Ovary (tissue), 9 donors: ENCODE results near the gene KRT6A. TPM values are rescaled to one million over a fixed set of nuclear protein-coding genes. Genes with fewer than 3 reads are reported as not detected.

ENCODE experiments used
- DNase-seq, 5 donors: peaks; one replicate each; pipeline ENCODE4 v3.0.0-alpha.2; 2019 to 2020
- H3K27ac ChIP-seq, 2 donors: fragments of 200-600 bp; one replicate each; pipeline versions ENCODE4 v1.5.1 to v1.8.0; 2019 to 2022
- H3K27me3 ChIP-seq: fragments of 200-600 bp; one replicate; pipeline ENCODE4 v1.8.0; 2022
- H3K36me3 ChIP-seq: fragments of 200-600 bp; sonication (generic); one replicate; pipeline ENCODE4 v1.5.1; 2019
- H3K4me1 ChIP-seq: one replicate; pipeline ENCODE4 v1.8.1; 2013; ENCODE audit warnings: mild to moderate bottlenecking, moderate library complexity; ENCODE audit not compliant: insufficient read depth
- H3K4me3 ChIP-seq: fragments of 200-600 bp; sonication (generic); one replicate; pipeline ENCODE4 v1.5.1; 2017
- H3K9me3 ChIP-seq, 2 donors: fragments of 200-600 bp in 1 of 2; sonication (generic) in 1 of 2; one replicate each; pipeline versions ENCODE4 v1.5.1 to v1.8.1; 2013 to 2019; ENCODE audit warnings: mild to moderate bottlenecking in 1 of 2, moderate library complexity in 1 of 2
- EP300 ChIP-seq: sonication (generic); formaldehyde crosslinking; IDR thresholded peaks from one replicate; pipeline ENCODE4 v1.6.1; 2017; ENCODE audit warnings: antibody characterized with exemption
- POLR2A ChIP-seq: fragments of 450-650 bp; IDR thresholded peaks from one replicate; pipeline ENCODE4 v1.6.1; 2017; ENCODE audit warnings: antibody characterized with exemption, mild to moderate bottlenecking, moderate library complexity
- WGBS, 3 donors: extraction: QIAGEN DNeasy Blood & Tissue Kit in 1 of 3; methylation state at CpG; one replicate each; pipeline versions ENCODE4 v1.1.5 to v1.1.7; 2013 to 2017; 5-methylcytosine and 5-hydroxymethylcytosine counted together
- intact Hi-C, 4 donors: fragments of 100-400 bp; cut with DNase I; formaldehyde crosslinking; loops; one replicate each; pipeline versions ENCODE4 v1.11.0 to v1.15.1; 2022 to 2023
- polyA plus RNA-seq, 2 donors: library from polyadenylated mRNA; stranded (reverse); fragments of 200-250 nt in 1 of 2; fragments of 350-450 nt in 1 of 2; fragmentation: Illumina TruSeq in 1 of 2; extraction: RNeasy Lipid Tissue Mini Kit (QIAGEN cat#74804) in 1 of 2; gene quantifications; one replicate each; pipeline ENCODE4 v1.2.3, GENCODE V29; 2013 to 2014
- total RNA-seq, 7 donors: library from RNA; depleted of rRNA in 2 of 7; stranded (reverse); fragments of >200 nt in 2 of 7; fragmentation: NEBNext Ultra II Directional in 3 of 7; extraction: Animal tissue kit (Norgen Biotek cat#: 25700) in 3 of 7; gene quantifications; one replicate each; pipeline versions ENCODE4 v1.1.0 to v1.2.4, GENCODE V29; 2016 to 2023
- TF ChIP-seq, protein P1 (sequence below), 3 donors: fragments of 450-650 bp in 2 of 3; fragments of 200-600 bp in 1 of 3; IDR thresholded peaks; one replicate each; pipeline versions ENCODE4 v1.5.1 to v1.8.0; 2016 to 2022; ENCODE audit warnings: antibody characterized with exemption in 3 of 3, mild to moderate bottlenecking in 1 of 3
- donor health status: DM: no; HTN: no; CAD: no; lungs with moderate emphysema.
- donor health status: DM: no; HTN: no; CAD: no.
- donor health status: Bipolar disorder and iron deficiency.
- donor health status: DM: yes; HTN: yes; CAD: no.
- donor health status: DM: no; HTN: no; CAD: no.
- donor health status: DM: yes; HTN: yes; CAD: no.

Gene KRT6A
- total and polyA plus RNA-seq, 9 donors = 0.15 to 14.5 (median 1.1) TPM; not detected in 2

- Histone ChIP-seq H3K4me3 (no peak overlapping the region), H3K27ac (no peak overlapping the region), H3K36me3 (no peaks in the 10 kb centered on the region), H3K9me3 (no peaks in the 10 kb centered on the region), H3K4me1 (no peaks in the 10 kb centered on the region), H3K27me3 (no peaks in the 10 kb centered on the region)
- intact Hi-C loops = no loop called here
- TF ChIP-seq, protein P1, sequence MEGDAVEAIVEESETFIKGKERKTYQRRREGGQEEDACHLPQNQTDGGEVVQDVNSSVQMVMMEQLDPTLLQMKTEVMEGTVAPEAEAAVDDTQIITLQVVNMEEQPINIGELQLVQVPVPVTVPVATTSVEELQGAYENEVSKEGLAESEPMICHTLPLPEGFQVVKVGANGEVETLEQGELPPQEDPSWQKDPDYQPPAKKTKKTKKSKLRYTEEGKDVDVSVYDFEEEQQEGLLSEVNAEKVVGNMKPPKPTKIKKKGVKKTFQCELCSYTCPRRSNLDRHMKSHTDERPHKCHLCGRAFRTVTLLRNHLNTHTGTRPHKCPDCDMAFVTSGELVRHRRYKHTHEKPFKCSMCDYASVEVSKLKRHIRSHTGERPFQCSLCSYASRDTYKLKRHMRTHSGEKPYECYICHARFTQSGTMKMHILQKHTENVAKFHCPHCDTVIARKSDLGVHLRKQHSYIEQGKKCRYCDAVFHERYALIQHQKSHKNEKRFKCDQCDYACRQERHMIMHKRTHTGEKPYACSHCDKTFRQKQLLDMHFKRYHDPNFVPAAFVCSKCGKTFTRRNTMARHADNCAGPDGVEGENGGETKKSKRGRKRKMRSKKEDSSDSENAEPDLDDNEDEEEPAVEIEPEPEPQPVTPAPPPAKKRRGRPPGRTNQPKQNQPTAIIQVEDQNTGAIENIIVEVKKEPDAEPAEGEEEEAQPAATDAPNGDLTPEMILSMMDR (IDR thresholded peaks at IDR 0.05) = no peak
- TF ChIP-seq POLR2A (no peak), EP300 (no peak)
- WGBS, 3 donors = 84 to 92% (median 85%) methylated on average over 2 of the region's 2 CpGs
- no peak for DNase-seq
Measured at GRCh38 chr12:52474212-52474611, 18.8 kb downstream of the KRT6A start.

DNA sequence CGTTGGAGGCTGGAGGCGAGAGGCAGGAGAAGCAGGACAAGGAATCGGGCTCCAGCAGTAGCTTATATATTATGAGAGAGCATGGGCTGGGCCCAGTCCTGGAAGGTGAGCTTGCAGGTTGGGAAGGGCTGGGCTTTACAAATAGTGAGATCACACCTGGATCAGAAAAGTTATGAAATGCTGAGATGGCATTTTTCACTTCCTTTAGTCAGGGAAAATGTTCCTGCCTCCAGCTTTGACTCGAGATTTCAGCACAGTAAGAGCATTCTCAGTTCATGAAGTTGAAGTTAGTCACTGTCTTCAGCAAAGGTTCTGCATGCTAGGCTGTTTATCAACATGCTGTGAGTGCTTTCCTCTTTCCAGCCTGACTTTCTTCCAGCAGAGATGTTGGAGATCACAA lies 19.3 kb downstream of the KRT6A start, which contains the start of gene KRT6C:
KRT6C (minus strand) TSS at position 38 of the 400 bp plus-strand sequence. CDS start 68 bp downstream, outside the sequence.
- no peak for DNase-seq
- no peak within 1 kb of the TSS for H3K27ac ChIP-seq
- intact Hi-C loops = no loop called here
- no peaks in the 10 kb centered on the region for H3K9me3 ChIP-seq
- no peak within 1 kb of the TSS for H3K4me3 ChIP-seq
- no peaks in the 10 kb centered on the region for H3K4me1 ChIP-seq
- whole genome bisulfite sequencing, 3 donors = 76 to 88% (median 79%) methylated on average over 4 of the region's 4 CpGs
- no peaks in the 10 kb centered on the region for H3K36me3 ChIP-seq
- TF ChIP-seq, protein P1 (IDR thresholded peaks at IDR 0.05) = no peak
- TF ChIP-seq EP300 = no peak
- no peak for TF ChIP-seq POLR2A
- H3K27me3 ChIP-seq = no peaks in the 10 kb centered on the region

- Histone ChIP-seq H3K36me3 (no peaks in the 10 kb centered on the region), H3K4me3 (no peak overlapping the region), H3K9me3 (no peaks in the 10 kb centered on the region), H3K27ac (no peak overlapping the region), H3K4me1 (no peaks in the 10 kb centered on the region), H3K27me3 (no peaks in the 10 kb centered on the region)
- TF ChIP-seq, protein P1 (IDR thresholded peaks at IDR 0.05) = no peak
- intact Hi-C loops = no loop called here
- no peak for DNase-seq
- 65 to 91% (median 90%) methylated on average over 4 of the region's 4 CpGs for WGBS, 3 donors
Measured at GRCh38 chr12:52469853-52470252, 23.2 kb downstream of the KRT6A start.

DNA sequence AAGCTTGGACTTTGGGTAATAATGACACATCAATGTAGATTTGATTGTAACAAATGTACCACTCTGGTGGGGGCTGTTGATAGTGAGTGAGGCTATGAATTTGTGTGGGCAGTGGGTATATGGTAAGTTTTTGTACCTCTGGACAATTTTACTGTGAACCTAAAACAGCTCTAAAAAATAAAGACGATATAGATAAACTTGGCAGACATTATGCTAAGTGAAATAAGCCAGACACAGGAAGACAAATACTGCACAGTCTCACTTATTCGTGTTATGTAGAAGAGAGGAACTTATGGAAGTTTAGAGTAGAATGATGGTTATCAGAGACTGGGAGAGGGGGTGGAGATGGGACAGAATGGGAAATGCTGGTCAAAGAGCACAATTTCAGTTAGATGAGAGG lies 28.2 kb downstream of the KRT6A start:
- Histone ChIP-seq H3K27ac (no peak overlapping the region), H3K4me1 (no peaks in the 10 kb centered on the region), H3K36me3 (no peaks in the 10 kb centered on the region), H3K9me3 (no peaks in the 10 kb centered on the region), H3K27me3 (no peaks in the 10 kb centered on the region), H3K4me3 (no peak overlapping the region)
- DNase-seq = no peak
- 8 to 17% (median 16%) methylated on average over 2 of the region's 2 CpGs for WGBS, 3 donors
- intact Hi-C loops = no loop called here
- TF ChIP-seq, protein P1 (IDR thresholded peaks at IDR 0.05) = no peak
- TF ChIP-seq EP300 (no peak), POLR2A (no peak)
